Kidney epithelial cell (primary cell): Measurements from ENCODE around the gene KRTAP17-1. TPM values are rescaled to one million over a fixed set of nuclear protein-coding genes. Genes with fewer than 3 reads are reported as not detected.

ENCODE experiments used
- DNase-seq: peaks from one replicate; pipeline ENCODE4 v3.0.0-alpha.2; 2010; ENCODE audit warnings: low read depth
- H3K27me3 ChIP-seq: 2 replicates; pipeline ENCODE4 v1.6.0; 2011; ENCODE audit warnings: low read length; ENCODE audit not compliant: control insufficient read depth, insufficient read depth
- H3K36me3 ChIP-seq: 2 replicates; pipeline ENCODE4 v1.5.1; 2011; ENCODE audit warnings: low read length; ENCODE audit not compliant: control insufficient read depth, insufficient read depth
- H3K4me3 ChIP-seq: 2 replicates; pipeline ENCODE4 v1.5.1; 2011; ENCODE audit warnings: low read depth, mild to moderate bottlenecking, control low read depth, low read length
- total RNA-seq: library from RNA; depleted of rRNA; stranded (reverse); fragments of >200 nt; gene quantifications from 2 replicates; pipeline ENCODE4 v1.2.3, GENCODE V29; 2015
- TF ChIP-seq, protein P1 (sequence below): IDR thresholded peaks from 2 replicates; pipeline ENCODE4 v1.5.1; 2011; ENCODE audit warnings: mild to moderate bottlenecking, moderate library complexity, low read length, control low read depth, inconsistent platforms; ENCODE audit not compliant: insufficient read depth, poor library complexity, severe bottlenecking

Gene KRTAP17-1
- total RNA-seq, 1 donor from 2014 or later, result not detected

DNA sequence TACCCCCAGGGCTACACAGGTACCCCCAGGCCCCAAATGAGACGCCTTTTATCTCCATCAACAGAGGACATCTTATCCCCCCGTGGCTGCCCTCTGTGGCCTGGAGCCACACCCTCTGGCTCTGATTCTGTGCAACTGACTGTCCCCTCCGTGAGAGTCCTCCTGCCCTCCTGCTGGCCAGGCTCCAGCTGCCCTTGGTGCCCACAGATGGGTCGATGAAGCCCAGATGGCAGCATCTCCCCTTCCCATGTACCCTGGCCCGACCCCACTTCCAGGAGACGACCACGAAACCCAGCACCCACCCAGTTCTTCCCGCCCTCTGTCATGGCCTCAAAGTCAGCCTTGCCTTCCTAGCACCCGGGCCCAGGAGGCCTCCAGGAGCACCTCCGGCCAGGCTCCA, 9.6 kb upstream of the KRTAP17-1 start:
- TF ChIP-seq, protein P1, sequence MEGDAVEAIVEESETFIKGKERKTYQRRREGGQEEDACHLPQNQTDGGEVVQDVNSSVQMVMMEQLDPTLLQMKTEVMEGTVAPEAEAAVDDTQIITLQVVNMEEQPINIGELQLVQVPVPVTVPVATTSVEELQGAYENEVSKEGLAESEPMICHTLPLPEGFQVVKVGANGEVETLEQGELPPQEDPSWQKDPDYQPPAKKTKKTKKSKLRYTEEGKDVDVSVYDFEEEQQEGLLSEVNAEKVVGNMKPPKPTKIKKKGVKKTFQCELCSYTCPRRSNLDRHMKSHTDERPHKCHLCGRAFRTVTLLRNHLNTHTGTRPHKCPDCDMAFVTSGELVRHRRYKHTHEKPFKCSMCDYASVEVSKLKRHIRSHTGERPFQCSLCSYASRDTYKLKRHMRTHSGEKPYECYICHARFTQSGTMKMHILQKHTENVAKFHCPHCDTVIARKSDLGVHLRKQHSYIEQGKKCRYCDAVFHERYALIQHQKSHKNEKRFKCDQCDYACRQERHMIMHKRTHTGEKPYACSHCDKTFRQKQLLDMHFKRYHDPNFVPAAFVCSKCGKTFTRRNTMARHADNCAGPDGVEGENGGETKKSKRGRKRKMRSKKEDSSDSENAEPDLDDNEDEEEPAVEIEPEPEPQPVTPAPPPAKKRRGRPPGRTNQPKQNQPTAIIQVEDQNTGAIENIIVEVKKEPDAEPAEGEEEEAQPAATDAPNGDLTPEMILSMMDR, result no peak
- no peaks in the 10 kb centered on the region for H3K27me3 ChIP-seq
- DNase-seq, result no peak
- no peaks in the 10 kb centered on the region for H3K36me3 ChIP-seq
- H3K4me3 ChIP-seq, result no peak overlapping the region

DNA sequence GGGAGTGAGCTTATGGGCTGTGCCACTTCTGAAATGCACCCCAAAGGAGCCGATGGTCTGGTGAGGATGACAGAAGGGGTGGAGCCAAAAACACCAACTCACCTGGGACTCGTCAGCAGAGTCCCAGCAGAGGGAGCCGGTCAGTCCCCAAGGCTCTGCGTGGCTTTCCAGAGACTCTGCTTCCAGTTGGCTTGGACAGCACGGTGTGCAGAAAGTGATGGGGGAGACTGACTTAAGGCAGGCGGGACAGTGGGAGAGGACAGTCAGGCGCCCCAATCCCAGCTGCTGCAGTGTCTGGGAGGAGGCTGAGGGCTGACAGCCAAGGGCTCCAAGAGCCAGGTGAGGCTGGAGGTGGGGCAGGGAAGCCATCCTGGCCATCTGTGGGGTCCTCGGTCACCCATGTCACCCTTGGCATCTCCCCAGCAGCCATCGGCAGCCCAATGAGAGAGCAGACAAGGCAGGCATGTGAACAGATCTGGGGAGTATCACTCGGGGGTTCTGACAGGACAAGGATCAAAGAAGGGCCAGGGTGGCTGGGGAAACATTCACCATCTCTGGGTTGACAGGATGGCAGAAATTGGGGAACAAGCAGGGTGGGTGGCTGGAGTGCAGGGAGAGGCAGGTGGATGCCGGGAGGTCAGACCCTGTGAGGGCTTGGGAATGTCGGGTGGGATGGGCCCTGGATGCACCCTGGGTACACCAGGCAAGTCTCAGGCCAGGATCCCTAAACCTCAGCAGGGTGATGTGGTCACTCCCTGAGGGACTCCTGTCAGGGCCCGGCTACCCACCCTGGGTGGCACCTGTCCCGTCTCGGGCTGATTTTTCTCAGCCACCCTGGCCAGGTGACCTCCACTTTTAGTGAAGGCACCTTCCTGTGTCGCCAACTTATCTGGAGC, 8.9 kb upstream of the KRTAP17-1 start:
- Histone ChIP-seq H3K27me3 (no peaks in the 10 kb centered on the region), H3K36me3 (no peaks in the 10 kb centered on the region), H3K4me3 (no peak overlapping the region)
- TF ChIP-seq, protein P1, result peak; percentile 45
- no peak for DNase-seq

DNA sequence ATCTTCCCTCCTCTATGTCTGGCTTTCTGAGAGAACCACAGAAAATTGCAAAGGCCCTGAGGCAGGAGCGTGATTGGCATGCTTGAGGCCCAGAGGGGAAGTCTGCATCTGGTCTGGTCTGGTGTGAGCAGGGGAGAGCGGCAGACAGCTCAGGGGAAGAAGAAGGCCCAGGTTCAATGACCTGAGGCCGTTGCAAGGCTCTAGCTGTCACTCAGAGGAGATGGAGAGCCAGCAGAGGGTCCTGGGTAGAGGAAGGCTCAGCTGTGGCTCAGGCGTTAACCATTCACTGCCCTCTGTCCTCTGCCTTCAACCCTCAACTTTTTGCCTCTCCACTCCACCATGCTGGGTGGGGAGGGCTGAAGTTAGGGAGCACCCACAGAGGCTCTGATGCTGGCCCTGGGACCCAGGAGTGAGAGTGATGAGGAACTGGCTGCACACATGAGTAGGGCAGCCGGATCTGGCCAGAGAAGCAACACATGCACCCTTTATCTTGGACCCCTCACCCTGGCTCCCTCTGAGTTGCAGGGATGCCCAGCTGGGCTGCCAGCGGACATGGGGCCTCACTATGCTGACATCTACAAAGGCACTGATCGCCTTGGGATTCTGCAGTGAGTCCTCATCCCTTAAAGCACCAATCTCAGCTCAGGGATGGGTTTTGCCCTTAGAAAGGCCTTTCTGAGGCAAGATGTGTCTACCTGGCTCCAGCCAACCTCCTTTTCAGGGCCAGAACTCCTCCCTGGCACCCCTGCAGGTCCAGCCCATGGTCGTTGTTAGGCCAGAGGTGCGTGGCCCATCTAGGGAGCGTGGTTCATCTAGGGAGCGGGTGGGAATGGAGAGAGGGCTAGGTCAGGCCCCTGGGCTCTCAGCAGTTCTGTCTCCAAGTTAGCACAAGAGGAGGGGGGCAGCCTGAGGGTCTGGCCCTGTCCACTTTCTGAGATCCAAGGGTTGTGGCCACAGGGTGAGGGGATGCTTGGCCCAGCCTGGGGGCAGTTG, 7.7 kb upstream of the KRTAP17-1 start:
- H3K27me3 ChIP-seq, result no peaks in the 10 kb centered on the region
- TF ChIP-seq, protein P1, result no peak
- DNase-seq, result no peak
- H3K4me3 ChIP-seq, result no peak overlapping the region
- H3K36me3 ChIP-seq, result no peaks in the 10 kb centered on the region

DNA sequence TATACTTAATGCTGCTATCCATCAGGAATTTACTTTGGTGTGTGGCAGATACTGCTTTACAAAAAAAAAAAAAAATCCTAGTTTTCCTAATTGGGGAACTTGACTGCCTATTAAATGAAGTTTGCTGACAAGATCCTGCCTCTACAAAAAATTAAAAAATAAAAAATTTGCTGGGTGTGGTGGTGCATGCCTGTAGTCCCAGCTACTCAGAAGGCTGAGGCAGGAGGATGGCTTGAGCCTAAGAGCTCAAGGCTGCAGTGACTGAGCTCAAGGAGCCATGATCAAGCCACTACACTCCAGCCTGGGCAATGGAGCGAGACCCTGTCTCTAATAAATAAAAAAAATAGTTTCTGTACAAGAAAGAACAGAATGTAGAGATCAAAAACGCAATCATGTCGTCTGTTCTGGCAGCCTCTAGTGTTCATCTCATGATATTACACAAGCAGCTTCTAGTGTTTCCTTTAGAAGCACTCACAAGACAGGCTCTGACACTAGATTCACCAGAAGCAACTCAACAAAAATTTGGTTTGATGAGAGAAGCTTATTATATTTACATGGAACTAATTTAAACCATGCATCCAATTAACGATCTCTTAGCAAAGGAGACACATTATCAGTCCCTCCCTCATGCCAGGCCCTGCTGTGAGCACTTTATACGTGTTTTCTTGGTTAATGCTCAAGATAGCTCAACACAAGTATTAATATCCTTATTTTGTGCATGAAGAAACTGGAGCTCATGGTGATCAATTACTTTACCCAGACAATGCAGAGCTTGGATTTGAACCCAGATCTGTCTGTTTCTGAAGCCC, 6.8 kb upstream of the KRTAP17-1 start:
- peak; percentile 45 for DNase-seq
- Histone ChIP-seq H3K4me3 (no peak overlapping the region), H3K27me3 (no peaks in the 10 kb centered on the region), H3K36me3 (no peaks in the 10 kb centered on the region)
- TF ChIP-seq, protein P1, result peak; percentile 91

DNA sequence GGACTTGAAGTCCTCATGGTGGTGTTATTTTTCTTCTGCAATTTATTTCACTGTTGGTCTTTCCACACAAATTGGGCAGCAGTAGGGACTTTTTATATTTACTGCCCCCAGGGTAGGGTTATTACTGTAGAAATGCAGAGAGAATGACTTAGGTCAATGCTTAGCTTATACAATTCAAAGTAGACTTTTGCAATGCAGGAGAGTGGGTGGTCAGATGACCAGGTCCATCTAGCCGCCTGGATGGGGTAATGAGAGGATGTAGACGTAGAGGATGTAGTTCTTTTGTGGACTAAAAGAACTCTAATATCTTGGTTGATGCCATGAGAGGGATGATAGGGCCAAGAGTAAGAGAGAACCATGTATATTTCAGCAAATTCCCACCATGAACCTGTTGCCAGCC, 2.7 kb upstream of the KRTAP17-1 start:
- DNase-seq, result no peak
- Histone ChIP-seq H3K27me3 (peaks cover 6% of the 10 kb centered on the region), H3K36me3 (no peaks in the 10 kb centered on the region), H3K4me3 (no peak overlapping the region)
- TF ChIP-seq, protein P1, result no peak
